ENCODE results near the gene TUFT1. TPM values are rescaled to one million over a fixed set of nuclear protein-coding genes. Genes with fewer than 3 reads are reported as not detected.
"Not testable (repeated sequence)": the region's sequence is repeated elsewhere in the genome, so short reads cannot be mapped to it uniquely, and the experiment has no call there.

TUFT1 gene
- total RNA-seq, 2 donors from 2014 or later = 12.7 to 18.3 TPM

GRCh38 chr1:151519667-151520066 lies 20.4 kb upstream of the TUFT1 start:
- no peak for TF ChIP-seq CTCF (conservative IDR thresholded peaks at IDR 0.05)
- Histone ChIP-seq H3K27me3 (ENCODE audit: control insufficient read depth, insufficient read depth, low read length, poor library complexity, severe bottlenecking) (no peaks in the 10 kb centered on the region), H3K27ac (ENCODE audit: low read depth, low read length) (no peak overlapping the region), H3K4me3 (ENCODE audit: low read length) (no peak overlapping the region), H3K9me3 (ENCODE audit: control insufficient read depth, low read length) (no peaks in the 10 kb centered on the region), H3K9ac (ENCODE audit: extremely low read depth, low read length, poor library complexity, severe bottlenecking) (no peak overlapping the region), H3K4me1 (ENCODE audit: control insufficient read depth, insufficient read depth, low read length) (peaks cover 3% of the 10 kb centered on the region), H3K36me3 (ENCODE audit: control insufficient read depth, insufficient read depth, low read length) (peaks cover 58% of the 10 kb centered on the region)
- 100% methylated on average over 1 of the region's 2 CpGs; no CpG with 5 or more reads in 1 of the 2 experiments for whole genome bisulfite sequencing, 2 experiments (ENCODE audit: insufficient coverage in 1 of 2, insufficient read length in 1 of 2)
- H3K4me3 Mint-ChIP-seq = no peak overlapping the region
- H3K9me3 Mint-ChIP-seq = no peaks in the 10 kb centered on the region
- DNase-seq = no peak
- H3K27me3 Mint-ChIP-seq (ENCODE audit: insufficient read depth) = no peaks in the 10 kb centered on the region
- peaks cover 18% of the 10 kb centered on the region for H3K4me1 Mint-ChIP-seq
- peaks cover 46% of the 10 kb centered on the region for H3K36me3 Mint-ChIP-seq (ENCODE audit: low read depth)
- H3K27ac Mint-ChIP-seq = peak overlapping the region; percentile 32

GRCh38 chr1:151520359-151520758 lies 19.8 kb upstream of the TUFT1 start:
- H3K4me1 Mint-ChIP-seq = peaks cover 17% of the 10 kb centered on the region
- no peaks in the 10 kb centered on the region for H3K27me3 Mint-ChIP-seq (ENCODE audit: insufficient read depth)
- H3K36me3 Mint-ChIP-seq (ENCODE audit: low read depth) = peaks cover 53% of the 10 kb centered on the region
- H3K9me3 ChIP-seq (ENCODE audit: control insufficient read depth, low read length) = no peaks in the 10 kb centered on the region
- DNase-seq = no peak
- WGBS, 2 experiments (ENCODE audit: insufficient coverage in 1 of 2, insufficient read length in 1 of 2) = 93 to 100% methylated on average over 2 to 4 of the region's 4 CpGs
- TF ChIP-seq CTCF (conservative IDR thresholded peaks at IDR 0.05) = peak; percentile 64
- H3K4me3 ChIP-seq (ENCODE audit: low read length) = no peak overlapping the region
- H3K4me1 ChIP-seq (ENCODE audit: control insufficient read depth, insufficient read depth, low read length) = peaks cover 3% of the 10 kb centered on the region
- H3K9me3 Mint-ChIP-seq = no peaks in the 10 kb centered on the region
- H3K4me3 Mint-ChIP-seq = no peak overlapping the region
- H3K27ac ChIP-seq (ENCODE audit: low read depth, low read length) = no peak overlapping the region
- H3K27me3 ChIP-seq (ENCODE audit: control insufficient read depth, insufficient read depth, low read length, poor library complexity, severe bottlenecking) = no peaks in the 10 kb centered on the region
- H3K36me3 ChIP-seq (ENCODE audit: control insufficient read depth, insufficient read depth, low read length) = peaks cover 64% of the 10 kb centered on the region
- peak overlapping the region; percentile 62 for H3K27ac Mint-ChIP-seq
- H3K9ac ChIP-seq (ENCODE audit: extremely low read depth, low read length, poor library complexity, severe bottlenecking) = no peak overlapping the region

- 92 to 95% methylated on average over 3 to 7 of the region's 7 CpGs for WGBS, 2 experiments (ENCODE audit: insufficient coverage in 1 of 2, insufficient read length in 1 of 2)
- not testable (repeated sequence) for H3K9ac ChIP-seq (ENCODE audit: extremely low read depth, low read length, poor library complexity, severe bottlenecking); H3K4me1 Mint-ChIP-seq; H3K9me3 Mint-ChIP-seq; DNase-seq; H3K27me3 ChIP-seq (ENCODE audit: control insufficient read depth, insufficient read depth, low read length, poor library complexity, severe bottlenecking); H3K4me3 ChIP-seq (ENCODE audit: low read length); H3K27ac ChIP-seq (ENCODE audit: low read depth, low read length); H3K27me3 Mint-ChIP-seq (ENCODE audit: insufficient read depth); H3K9me3 ChIP-seq (ENCODE audit: control insufficient read depth, low read length); H3K27ac Mint-ChIP-seq; H3K4me3 Mint-ChIP-seq; H3K4me1 ChIP-seq (ENCODE audit: control insufficient read depth, insufficient read depth, low read length)
- peaks cover 75% of the 10 kb centered on the region for H3K36me3 ChIP-seq (ENCODE audit: control insufficient read depth, insufficient read depth, low read length)
- peaks cover 60% of the 10 kb centered on the region for H3K36me3 Mint-ChIP-seq (ENCODE audit: low read depth)
These were observed 17.7 kb upstream of the TUFT1 start for GRCh38 chr1:151522427-151522826.

GRCh38 chr1:151523326-151523725 lies 16.8 kb upstream of the TUFT1 start:
- Histone ChIP-seq H3K9ac (ENCODE audit: extremely low read depth, low read length, poor library complexity, severe bottlenecking) (no peak overlapping the region), H3K9me3 (ENCODE audit: control insufficient read depth, low read length) (no peaks in the 10 kb centered on the region), H3K27me3 (ENCODE audit: control insufficient read depth, insufficient read depth, low read length, poor library complexity, severe bottlenecking) (no peaks in the 10 kb centered on the region), H3K27ac (ENCODE audit: low read depth, low read length) (no peak overlapping the region), H3K4me1 (ENCODE audit: control insufficient read depth, insufficient read depth, low read length) (no peaks in the 10 kb centered on the region), H3K4me3 (ENCODE audit: low read length) (no peak overlapping the region), H3K36me3 (ENCODE audit: control insufficient read depth, insufficient read depth, low read length) (peaks cover 79% of the 10 kb centered on the region)
- H3K4me1 Mint-ChIP-seq = peaks cover 8% of the 10 kb centered on the region
- DNase-seq = no peak
- H3K36me3 Mint-ChIP-seq (ENCODE audit: low read depth) = peaks cover 64% of the 10 kb centered on the region
- no peak overlapping the region for H3K4me3 Mint-ChIP-seq
- no peak for TF ChIP-seq CTCF (conservative IDR thresholded peaks at IDR 0.05)
- 68 to 88% methylated on average over 5 of the region's 5 CpGs for WGBS, 2 experiments (ENCODE audit: insufficient coverage in 1 of 2, insufficient read length in 1 of 2)
- no peaks in the 10 kb centered on the region for H3K9me3 Mint-ChIP-seq
- no peaks in the 10 kb centered on the region for H3K27me3 Mint-ChIP-seq (ENCODE audit: insufficient read depth)
- H3K27ac Mint-ChIP-seq = no peak overlapping the region

All from endodermal cell (in vitro differentiated cells).